ENCODE measurements around the gene ZNF653.

ZNF653 gene

GRCh38 chr19:11505504-11506100, at the start of gene ZNF653:
Gene ZNF653 (minus strand): TSS chr19:11505839. CDS start chr19:11505786, 53 bp downstream.
- peak; percentile 72 for DNase-seq

DNA sequence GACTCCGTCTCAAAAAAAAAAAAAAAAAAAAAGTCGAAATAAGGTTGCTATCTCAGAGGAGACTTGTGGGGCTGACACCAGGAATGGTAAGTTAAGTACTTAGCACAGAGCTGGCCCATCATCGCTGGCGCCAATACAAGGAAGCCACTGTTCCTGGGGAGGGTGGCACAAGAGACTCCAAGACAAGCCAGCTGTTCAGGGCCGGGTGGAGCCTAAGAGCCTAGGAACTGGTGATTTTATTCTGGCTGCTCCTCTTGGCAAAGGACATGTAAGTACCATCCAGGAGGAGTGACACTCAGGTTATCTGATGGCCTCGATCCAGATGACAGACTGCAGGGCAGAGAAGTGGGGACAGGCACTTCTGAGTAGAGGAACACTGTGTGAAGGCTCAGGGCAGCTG, 49.6 kb upstream of the ZNF653 start:
- no peak for DNase-seq

- DNase-seq = no peak
Observed at GRCh38 chr19:11554160-11554559, 48.5 kb upstream of the ZNF653 start.

DNA sequence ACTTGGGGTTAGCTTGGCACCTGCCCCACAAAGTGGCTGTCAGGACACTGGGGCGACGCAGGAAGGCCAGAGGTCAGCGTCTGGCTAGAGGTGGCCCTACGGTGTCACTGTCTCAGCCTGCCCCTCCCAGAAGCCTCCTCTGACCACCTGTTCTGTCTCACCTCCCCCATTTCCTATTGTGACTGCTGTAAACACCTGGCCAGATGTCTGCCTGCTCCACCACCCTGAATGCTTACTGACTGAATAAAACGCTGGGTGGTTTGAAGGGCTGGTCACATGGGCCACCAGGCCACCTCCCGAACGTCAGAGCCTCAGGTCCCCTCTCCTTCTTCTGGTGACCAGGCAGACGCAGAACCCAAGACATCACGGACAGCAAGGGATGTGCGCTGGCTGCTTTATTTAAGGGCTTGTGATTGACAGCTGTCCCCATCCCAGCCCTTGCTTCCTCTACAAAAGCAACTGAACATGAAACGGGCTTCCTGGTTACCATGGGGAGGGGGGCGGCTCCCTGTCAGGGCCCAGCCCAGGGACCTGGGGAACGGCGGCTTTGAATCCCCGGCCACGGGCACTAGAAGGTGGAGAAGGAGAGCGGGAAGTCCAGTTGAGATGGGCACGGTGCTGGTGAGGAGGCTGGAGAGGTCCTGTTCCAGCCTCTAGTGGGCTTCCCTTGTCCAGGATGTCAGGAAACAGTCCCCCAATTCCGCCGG, 47.2 kb upstream of the ZNF653 start:
- DNase-seq = no peak

DNA sequence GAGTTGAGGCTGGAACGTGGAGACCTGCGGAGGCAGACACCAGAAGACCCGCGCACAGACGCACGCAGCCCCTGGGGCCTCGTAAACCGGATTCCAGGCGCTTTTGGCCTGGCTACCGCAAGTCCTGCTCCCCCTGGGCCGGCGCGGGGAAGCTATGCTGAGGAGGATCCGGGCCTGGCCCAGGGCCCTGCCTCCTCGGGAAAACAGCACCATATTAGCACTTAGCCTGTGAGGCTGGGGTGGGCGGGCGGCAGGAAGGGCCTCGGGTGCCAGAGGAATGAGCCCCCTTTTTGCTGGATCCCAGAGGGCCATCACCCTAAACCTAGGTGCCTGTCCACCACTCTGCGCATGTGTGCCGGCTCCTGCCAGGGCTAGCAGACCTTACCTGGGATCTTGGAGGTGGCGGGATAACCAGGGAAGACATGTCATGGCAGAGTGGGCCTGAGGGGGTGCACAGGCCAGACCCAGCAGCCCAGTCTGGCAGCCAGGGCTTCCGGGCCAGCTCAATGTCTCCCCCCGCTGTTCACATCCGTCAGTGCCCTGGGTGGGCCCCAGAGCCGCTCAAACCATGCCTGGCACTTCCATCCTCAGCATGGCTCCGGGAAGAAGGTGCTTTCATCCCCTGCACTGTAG, 46.1 kb upstream of the ZNF653 start:
- DNase-seq = no peak

- DNase-seq = no peak
Observed at GRCh38 chr19:11550265-11550664, 44.6 kb upstream of the ZNF653 start.

- DNase-seq = no peak
Observed at GRCh38 chr19:11549386-11549953, 43.8 kb upstream of the ZNF653 start.

DNA sequence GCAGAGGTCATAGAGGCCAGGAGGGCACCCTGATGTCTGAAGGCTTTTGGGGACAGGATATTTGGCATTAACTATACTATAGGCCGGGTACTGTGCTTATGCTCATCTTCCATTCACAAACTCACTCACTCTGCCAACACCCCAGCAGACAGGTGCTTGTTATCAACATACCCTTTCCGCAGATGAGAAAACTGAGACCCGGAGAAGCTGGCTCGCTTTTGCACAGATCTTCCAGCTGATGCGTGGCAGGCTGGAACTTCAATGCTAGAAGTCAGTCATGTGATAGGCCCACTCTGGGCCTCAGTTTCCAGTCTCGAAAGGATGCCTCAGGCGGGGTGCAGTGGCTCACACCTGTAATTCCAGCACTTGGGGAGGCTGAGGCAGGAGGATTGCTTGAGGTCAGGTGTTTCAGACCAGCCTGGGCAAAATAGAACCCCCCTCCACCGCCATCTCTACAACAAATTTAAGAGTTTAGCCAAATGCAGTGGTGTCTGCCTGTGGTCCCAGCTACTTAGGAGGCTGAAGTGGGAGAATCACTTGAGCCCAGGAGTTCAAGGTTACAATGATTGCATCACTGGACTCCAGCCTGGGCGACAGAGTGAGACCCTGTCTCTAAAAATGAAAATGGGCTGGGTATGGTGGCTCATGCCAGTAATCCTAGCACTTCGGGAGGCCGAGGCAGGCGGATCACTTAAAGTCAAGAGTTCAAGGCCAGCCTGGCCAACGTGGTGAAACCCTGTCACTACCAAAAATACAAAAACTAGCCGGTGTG, 42.5 kb upstream of the ZNF653 start:
- no peak for DNase-seq

- no peak for DNase-seq
Observed at GRCh38 chr19:11541238-11541637, 35.6 kb upstream of the ZNF653 start.

- DNase-seq = no peak
Observed at GRCh38 chr19:11540645-11541044, 35.0 kb upstream of the ZNF653 start.

DNA sequence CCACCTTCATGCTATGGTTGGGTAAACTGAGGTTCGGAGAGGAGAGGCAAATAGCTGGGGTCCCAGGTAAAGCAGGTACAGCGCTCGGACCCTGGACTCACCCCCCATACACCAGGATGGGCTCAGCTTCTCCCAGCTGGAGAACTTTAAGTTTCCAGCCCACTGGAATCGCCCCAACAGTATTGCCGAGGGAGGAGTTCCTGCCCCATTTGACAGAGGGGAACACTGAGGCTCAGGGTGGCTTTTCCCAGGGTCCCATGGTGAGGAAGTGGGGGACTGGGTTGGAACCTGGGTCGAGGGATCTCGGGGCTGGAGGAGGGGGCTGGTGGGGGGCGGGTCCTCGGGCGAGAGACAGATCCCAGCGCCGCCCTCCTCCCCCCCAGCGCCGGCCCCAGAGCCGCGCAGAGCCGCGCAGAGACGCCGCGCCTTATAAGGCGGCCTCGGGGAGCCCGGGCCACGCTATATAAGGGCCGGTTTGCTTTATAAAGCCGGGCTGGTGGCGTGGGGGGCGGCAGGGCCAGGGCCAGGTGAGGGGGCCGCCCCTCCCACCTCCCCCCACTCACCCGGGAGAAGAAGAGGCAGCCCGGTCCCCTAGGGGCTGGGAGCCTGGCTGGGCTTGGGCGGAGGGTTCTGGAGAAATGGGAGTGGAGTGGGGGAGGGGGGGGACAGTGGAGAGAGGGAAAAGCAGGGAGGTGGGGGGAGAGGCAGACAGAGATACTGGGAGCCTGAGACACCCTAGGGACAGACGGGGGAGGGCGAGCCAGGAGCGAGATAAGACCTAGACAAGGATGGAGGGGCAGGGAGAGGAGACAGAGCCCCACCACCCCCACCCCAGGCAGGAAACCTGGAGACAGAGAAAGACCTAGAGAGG, 34.1 kb upstream of the ZNF653 start:
- no peak for DNase-seq

DNA sequence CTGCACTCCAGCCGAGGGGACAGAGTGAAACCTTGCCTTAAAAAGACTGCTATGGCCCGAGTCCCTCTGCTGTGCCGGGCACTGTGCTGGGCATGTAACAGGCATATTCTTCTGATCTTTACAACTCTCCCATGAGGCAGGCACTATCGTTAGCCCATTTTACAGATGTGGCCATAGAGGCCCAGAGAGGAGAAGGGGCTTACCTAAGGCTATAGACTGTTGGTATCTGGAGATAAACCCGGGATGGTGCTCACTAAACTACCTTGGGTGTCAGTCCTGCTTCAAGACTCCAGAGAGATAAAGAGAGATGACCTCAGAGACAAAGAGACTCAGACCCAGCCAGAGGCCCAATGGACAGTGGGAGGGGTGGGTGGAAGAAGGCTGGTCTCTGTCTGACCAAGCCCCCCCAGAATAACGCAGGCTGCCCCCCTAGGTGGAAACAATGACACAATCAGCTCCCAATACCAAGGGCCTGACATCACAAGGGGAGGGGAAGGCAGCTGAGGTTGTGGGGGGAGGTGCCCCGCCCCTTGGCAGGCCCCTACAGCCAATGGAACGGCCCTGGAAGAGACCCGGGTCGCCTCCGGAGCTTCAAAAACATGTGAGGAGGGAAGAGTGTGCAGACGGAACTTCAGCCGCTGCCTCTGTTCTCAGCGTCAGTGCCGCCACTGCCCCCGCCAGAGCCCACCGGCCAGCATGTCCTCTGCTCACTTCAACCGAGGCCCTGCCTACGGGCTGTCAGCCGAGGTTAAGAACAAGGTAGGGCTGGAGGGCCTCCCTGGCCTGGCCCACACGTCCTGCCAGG, 32.8 kb upstream of the ZNF653 start, which contains the start of gene CNN1:
Gene CNN1 (plus strand): TSS at position 620 of the 805 bp plus-strand sequence. CDS start 77 bp downstream, at position 697.
- DNase-seq = no peak

DNA sequence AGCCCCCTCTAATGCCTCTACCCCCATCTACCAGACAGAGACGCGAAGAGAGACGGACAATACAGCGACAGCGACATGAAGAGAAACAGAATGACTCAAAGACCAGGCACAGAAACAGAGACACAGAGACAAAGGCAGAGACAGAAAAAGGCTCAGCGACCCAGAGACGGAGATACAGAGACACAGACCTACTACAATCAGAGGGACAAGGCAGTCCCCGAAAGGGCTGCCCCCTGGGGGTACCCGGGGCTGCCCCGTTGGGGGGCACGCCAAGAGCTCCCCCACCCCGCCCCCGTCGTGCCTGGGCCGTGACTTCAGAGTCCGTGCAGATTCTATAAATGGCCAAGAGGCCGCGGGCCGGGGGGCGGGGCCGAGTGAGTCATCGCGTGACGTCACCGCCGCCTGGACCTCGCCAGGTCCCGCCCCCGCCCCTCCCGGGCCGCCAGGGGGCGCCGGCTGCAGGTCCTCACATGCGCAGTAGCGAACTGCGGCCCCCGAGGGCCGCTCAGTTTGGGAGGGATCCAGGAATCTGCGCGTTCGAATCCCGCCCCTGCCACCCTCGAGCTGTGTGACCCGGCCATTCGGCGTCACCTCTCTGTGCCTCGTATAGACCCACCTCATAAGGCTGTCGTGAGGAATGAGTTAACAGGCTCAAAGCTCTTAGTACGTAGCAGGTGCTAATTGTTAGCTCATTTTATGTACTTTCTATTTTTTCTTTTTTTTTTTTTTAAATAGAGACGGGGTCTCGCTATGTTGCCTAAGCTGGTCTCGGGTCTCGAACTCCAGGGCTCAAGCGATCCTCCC, 30.4 kb upstream of the ZNF653 start:
- no peak for DNase-seq

GRCh38 chr19:11534948-11535347, 29.3 kb upstream of the ZNF653 start:
- no peak for DNase-seq

DNA sequence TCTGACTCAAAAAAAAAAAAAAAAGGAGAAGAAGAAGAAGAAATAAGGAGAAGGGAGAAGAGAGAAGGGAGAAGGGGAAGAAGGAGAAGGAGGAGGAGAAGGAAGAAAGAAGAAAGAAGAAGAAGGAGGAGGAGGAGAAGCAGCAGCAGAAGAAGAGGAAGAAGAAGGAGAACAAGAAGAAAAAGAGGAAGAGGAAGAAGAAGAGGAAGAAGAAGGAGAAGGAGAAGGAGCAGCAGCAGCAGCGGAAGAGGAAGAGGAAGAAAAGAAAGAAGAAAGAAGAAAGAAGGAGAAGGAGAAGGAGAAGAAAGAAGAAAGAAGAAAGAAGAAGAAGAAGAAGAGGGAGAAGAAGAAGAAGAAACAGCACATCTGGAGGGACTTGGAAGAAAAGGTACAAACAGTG, 28.9 kb upstream of the ZNF653 start:
- no peak for DNase-seq

- DNase-seq = peak; percentile 93
Observed at GRCh38 chr19:11530432-11530831, 24.8 kb upstream of the ZNF653 start.

DNA sequence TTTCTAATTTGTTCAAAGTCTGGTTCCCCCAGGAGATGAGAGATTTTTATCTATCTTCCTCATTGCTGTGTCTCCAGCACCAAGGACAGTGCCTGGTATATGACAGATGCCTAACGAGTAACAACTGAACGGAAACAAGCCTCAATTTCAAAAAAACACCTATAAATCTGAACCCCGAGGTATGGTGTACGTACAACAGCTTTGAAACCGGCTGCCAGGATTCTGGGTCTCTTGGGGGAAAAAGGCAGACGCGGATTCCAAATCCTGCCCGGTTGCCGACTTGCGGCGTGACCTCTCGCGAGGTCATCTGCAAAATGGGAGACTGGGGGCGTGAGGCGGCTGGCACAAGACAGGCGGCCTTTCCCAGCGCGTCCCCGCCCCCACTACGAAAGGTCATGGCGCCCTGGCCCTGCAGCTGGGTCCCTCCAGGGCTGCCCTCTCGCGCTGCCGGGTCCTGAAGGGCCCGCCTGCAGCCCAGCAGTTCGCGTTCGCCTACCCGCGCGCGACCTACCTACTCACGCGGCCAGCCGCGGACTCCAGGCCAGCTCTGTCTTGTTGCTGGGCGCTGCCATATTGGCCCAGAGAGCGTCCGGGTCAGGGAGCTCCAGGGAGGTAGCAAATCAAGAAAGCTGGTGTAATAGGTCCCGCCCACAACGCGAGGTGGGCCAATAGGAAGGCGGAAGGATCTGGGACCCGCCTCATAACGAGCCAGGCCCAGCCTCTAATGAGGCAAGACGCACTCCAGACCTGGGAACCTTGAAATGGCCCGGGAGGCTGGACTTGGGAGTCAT, 23.1 kb upstream of the ZNF653 start, which contains the start of gene ECSIT:
Gene ECSIT (minus strand): TSS at position 584 of the 791 bp plus-strand sequence. CDS start 9,964 bp downstream, outside the sequence.
- peak; percentile 96 for DNase-seq

- no peak for DNase-seq
Observed at GRCh38 chr19:11519138-11519537, 13.5 kb upstream of the ZNF653 start.

DNA sequence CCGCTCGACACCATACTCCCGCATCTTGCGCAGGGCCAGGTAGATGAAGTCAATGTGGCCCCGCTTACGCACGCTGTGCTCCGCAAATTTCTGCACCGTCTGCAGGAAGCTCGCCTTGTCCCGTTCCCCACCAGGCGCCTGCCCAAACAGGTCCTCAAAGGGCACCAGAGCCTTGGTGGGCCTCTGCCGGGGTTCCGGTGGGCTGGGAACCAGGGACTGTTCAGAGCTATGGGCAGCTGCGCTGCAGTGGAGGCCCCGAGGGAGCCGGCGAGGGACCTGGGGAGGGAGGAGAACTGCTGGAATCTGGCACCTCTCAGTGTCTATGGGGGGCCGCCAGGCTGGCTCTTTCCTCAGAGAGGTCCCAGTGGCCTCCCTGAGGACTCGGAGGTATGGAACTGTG, 8.3 kb upstream of the ZNF653 start:
- DNase-seq = no peak

Measured in NCI-H524 treated with DMSO at 0.1 percent for 48 hours (cell line).